Measurements from ENCODE around the gene SLCO1A2. TPM values are rescaled to one million over a fixed set of nuclear protein-coding genes. Genes with fewer than 3 reads are reported as not detected.

SLCO1A2 gene, protein sequence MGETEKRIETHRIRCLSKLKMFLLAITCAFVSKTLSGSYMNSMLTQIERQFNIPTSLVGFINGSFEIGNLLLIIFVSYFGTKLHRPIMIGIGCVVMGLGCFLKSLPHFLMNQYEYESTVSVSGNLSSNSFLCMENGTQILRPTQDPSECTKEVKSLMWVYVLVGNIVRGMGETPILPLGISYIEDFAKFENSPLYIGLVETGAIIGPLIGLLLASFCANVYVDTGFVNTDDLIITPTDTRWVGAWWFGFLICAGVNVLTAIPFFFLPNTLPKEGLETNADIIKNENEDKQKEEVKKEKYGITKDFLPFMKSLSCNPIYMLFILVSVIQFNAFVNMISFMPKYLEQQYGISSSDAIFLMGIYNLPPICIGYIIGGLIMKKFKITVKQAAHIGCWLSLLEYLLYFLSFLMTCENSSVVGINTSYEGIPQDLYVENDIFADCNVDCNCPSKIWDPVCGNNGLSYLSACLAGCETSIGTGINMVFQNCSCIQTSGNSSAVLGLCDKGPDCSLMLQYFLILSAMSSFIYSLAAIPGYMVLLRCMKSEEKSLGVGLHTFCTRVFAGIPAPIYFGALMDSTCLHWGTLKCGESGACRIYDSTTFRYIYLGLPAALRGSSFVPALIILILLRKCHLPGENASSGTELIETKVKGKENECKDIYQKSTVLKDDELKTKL
- not detected in 2 replicates for total RNA-seq

DNA sequence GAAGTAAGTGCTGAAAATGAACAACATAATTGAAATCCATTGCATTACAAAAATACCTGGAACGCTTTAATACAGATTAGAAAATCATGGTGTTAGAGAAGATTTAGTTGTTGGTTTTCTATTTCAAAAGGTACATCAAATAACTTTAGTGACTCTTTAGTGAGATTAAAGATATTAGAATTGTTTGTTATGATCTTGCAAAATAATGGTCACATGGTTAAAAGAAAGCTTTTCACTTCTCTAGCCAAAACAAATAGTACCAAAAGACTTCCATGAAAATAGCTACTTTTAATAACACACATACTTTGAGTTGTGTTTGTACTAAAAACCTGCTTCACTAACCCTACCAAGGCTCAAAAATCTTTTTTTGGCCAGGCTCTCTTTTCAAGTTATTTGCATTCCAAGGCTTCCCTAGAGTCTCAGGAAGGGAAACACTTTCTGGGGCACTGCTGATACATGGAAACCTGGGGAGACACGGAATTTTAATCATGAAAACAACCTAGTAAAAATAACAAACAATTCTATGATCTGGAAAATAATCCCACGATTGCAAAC, at the start of gene SLCO1A2:
Gene SLCO1A2 (minus strand): TSS at position 147 of the 555 bp plus-strand sequence. CDS start 270 bp downstream, outside the sequence.

GRCh38 chr12:21372602-21373001, 37.9 kb upstream of the SLCO1A2 start, which contains the start of gene IAPP:
Gene IAPP (plus strand): TSS chr12:21372902. CDS start chr12:21373352, 450 bp downstream.

Other genes starting within 250 kb of the SLCO1A2 start
- gene SLCO1B1, start 203.7 kb downstream of the SLCO1A2 start, total RNA-seq = not detected in 2 replicates
- gene IAPP, start 38.0 kb upstream of the SLCO1A2 start, total RNA-seq = not detected in 2 replicates
- gene PYROXD1, start 102.7 kb upstream of the SLCO1A2 start, total RNA-seq = 14.1 and 16.5 TPM in 2 replicates
- 99.2 and 112 TPM in 2 replicates for gene RECQL, start 166.7 kb upstream of the SLCO1A2 start, total RNA-seq
- 62.6 and 66.6 TPM in 2 replicates for gene GOLT1B, start 166.9 kb upstream of the SLCO1A2 start, total RNA-seq
- gene SPX, start 191.4 kb upstream of the SLCO1A2 start, total RNA-seq = 0.89 and 1.2 TPM in 2 replicates

All from myometrial cell (primary cell).